ENCODE data around the gene CSK.

GRCh38 chr15:74767167-74768098, 14.4 kb upstream of the CSK start:
- TF ChIP-seq POLR2AphosphoS5 (IDR thresholded peaks at IDR 0.05; ENCODE audit: low read depth, low read length), result no peak
- TF ChIP-seq POLR2A (IDR thresholded peaks at IDR 0.05; ENCODE audit: low read depth, low read length), result no peak
- no peak for TF ChIP-seq TAF1 (IDR thresholded peaks at IDR 0.05; ENCODE audit: low read depth, low read length)
- TF ChIP-seq SPI1 (IDR thresholded peaks at IDR 0.05; ENCODE audit: low read depth, low read length), result no peak
- no peak for TF ChIP-seq POU2F2 (IDR thresholded peaks at IDR 0.05; ENCODE audit: low read depth, low read length)
- TF ChIP-seq PAX5 (IDR thresholded peaks at IDR 0.05; ENCODE audit: insufficient read depth, low read length, severe bottlenecking), result no peak

Data from GM12891 (cell line).